Smooth muscle cell of the brain vasculature (primary cell): ENCODE data around the gene PXMP4.

Experiments used
- DNase-seq: peaks from one replicate; pipeline ENCODE4 v3.0.0-alpha.2; 2012; ENCODE audit warnings: low read depth, low spot score

Gene PXMP4

GRCh38 chr20:33656010-33656782 lies 63.9 kb downstream of the PXMP4 start:
- no peak for DNase-seq

DNA sequence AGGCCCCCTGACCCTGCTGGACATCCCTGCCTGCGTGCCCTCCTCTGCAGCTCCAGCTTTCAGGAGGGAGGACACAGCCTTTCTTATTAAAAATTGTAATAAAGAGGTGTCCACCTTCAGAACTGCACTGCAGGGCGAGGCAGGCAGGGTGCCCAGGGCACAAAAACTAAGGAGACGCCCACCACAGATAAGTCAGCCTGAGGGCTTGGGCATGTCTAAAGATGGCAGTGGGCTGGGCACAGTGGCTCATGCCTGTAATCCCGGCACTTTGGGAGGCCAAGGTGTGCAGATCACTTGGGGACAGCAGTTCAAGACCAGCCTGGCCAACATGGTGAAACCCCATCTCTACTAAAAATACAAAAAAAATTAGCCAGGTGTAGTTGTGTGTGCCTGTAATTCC lies 64.9 kb downstream of the PXMP4 start:
- no peak for DNase-seq

DNA sequence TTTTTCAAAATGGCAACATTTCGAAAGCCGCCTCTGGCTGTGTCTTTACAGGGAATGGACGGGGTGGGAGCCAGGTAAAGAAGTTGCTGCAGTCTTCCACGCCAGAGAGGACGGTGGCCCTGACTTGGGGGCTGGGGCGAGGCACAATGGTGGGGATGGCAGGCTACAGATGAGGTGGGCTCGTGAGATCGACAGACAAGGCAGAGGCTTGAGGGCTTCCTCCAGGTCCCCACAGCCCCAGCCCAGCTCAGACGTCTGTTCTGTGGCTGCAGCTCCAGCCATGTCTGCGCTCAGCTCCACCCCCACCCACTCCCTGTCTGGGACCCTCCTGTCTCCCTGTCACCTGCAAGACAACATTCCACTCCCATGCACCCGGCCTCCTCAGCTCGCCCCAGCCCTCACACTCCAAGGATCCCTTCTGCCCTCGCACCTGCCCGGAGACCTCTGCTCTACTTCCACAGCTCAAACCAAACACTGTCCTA lies 65.4 kb downstream of the PXMP4 start:
- DNase-seq, result no peak

GRCh38 chr20:33653900-33654596 lies 66.1 kb downstream of the PXMP4 start:
- DNase-seq, result no peak

DNA sequence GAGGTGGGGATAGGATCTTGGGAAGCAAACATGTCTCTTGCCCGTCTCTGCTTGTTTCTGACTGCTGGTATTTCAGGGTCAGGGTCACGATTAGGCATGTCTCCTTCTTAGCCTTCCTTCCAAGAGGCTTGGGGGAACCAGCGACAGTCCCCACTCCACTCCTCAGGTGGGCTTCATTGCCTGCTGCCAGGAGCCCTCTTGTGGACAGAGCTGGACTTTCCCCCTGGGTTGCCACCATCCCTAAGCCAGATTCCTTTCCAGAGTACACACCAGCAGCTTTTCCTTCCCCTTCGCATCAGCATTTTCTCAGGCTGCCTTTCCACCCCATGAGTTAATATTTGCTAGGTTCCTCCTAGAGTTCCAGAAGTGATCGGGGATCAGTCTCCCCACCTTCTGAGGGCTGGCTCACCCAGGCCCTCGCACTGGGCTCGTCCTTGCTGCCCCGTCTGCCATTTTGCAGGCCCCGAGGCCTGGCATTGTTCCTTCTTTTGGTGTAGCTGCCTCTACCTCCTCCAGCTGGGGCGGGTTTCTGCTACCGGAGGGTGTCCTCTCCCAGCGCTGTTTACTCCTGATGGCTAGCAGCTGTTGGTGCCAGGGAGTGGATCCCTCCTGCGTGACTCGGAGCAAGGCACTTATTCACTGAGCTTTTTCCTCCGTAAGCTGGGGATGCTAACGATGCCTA lies 66.8 kb downstream of the PXMP4 start:
- no peak for DNase-seq
